HG03108 (cell line): ENCODE measurements around the gene ERGIC1.
A peak's percentile ranks its signal among the peaks of the same experiment; 100 is the strongest.

Source experiments
- ATAC-seq: cut with Tn5 transposase; IDR thresholded peaks from one replicate; pipeline ENCODE4 v1.9.1; 2021; ENCODE audit warnings: moderate library complexity; ENCODE audit not compliant: unreplicated experiment

Gene ERGIC1

GRCh38 chr5:172898843-172899369 is 64.9 kb downstream of the ERGIC1 start:
- ATAC-seq: no peak

GRCh38 chr5:172899436-172899835 is 65.4 kb downstream of the ERGIC1 start:
- no peak for ATAC-seq

- no peak for ATAC-seq
Measured at GRCh38 chr5:172901012-172901780, 67.1 kb downstream of the ERGIC1 start.

DNA sequence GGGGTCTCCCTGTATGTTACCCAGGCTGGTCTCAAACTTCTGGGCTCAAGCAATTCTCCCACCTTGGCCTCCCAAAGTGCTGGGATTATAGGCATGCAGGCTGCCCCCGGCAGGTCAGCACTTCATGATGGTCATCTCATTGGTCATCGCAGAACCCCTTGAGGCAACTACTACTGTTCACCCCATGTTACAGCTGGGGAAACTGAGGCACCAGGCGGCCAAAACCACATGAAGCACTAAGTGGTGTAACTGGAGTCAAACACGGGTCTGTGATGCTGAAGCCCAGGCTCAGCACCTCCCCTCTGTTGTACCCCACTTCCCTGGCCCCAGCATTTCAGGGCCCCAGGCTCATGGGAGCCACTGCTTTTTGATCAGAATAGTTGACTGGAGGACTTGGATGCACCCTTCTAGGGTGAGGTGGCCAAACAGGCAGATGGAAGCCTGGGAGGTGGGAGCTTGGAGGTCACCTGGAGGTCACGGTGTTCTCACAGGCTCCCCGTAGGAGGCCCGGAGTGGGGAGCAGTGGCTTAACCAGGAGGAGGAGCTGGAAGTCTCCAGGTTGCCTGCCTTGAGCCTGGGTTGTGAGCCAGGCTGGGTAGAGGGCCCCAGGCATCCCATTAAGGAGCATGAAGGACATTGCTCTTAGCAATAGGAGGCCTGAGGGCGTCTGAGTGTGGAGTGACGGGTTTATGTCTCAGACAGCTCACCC is 67.9 kb downstream of the ERGIC1 start:
- ATAC-seq: no peak

DNA sequence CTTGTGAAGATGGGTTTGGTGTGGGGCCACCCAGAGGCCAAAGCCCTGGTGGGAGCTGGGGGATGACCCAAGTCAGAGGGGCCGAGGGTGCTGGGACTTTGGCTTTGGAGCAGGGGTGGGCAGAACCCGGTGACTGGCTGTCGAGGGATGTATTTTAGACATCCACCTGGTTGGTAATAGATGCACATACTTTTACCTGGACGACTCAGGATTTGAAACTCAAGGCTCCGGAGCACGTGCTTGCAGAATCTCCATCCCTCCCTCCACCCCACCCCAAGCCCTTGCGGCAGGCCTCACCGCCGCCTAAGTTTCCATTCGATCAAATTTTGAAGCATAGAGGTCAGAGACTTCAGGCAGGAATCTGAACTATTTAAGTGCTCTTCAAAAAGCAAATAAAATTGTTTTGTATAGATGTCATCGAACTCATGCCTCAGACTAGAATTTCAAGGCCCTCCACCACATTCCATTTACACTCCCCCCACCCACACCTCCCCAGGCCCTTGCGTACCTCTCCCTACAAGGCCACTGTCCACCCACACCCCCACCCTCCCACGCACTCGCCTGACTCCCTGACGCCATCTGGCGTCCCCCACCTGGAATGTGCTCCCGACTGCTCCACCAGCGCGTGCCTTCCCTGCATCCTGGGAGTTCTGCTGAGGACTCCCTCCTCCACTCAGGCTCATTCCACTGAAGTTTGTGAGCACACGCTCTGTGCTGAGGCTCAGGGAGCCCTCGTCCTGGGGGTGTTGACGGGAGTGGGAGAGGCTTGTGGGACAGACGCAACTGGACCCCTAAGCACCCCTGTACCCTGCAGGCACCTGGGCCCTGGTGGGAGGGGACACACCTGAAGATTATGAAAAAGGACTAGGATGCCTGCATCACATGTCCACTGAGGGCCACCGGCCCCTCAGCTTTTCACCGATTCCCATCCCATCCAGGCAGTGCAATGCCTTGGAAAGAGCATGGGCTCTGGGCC is 68.7 kb downstream of the ERGIC1 start:
- no peak for ATAC-seq

GRCh38 chr5:172903790-172904189 is 69.7 kb downstream of the ERGIC1 start:
- no peak for ATAC-seq

DNA sequence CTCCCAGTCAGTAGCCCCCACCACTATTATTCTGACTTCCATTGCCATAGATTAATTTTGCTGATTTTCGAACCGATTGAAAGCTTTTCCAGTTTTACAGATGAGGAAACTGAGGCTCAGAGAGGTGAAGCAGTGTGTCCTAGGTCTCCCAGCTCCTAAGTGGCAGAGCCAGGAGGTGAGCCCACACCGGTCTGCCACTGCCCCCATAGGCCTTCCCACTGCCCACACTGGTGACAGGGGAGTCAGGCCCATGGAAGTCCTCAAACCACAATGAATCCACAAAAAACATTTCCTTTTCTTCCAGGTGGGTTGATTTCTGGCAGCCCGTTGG is 70.2 kb downstream of the ERGIC1 start:
- no peak for ATAC-seq

DNA sequence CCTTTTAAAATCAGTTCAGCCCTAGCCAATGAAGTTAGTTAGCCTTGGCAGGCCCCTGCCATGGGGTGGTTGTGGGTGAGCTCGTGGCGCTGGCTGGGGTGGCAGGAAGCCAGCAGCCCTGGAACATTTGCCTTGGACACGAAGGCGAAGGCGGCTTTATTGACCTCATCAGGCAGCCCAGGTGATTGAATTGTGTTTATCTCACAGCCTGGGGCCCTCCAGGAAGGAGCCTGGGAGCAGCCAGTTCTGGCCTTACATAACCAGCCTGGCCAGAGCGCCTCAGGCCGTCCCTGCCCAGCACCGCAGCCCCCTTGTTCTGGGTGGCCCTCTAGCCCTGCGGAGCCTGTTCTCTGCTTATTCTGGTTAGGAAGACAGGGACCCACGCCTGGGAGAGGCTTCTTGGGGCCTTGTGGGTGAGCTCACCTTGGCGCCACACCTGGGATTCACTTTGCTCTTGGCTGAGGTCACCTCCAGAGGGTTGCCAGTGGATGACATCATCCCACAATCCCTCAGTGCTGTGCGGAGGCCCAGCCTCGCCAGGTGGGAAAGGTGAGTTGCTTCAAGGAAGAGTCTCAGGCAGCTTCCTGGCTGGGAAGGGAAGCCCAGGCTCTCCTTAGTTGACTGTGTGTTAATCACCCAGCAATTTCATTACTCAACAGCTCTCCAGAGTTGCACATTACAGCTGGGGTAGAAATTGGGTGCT is 70.7 kb downstream of the ERGIC1 start:
- no peak for ATAC-seq

DNA sequence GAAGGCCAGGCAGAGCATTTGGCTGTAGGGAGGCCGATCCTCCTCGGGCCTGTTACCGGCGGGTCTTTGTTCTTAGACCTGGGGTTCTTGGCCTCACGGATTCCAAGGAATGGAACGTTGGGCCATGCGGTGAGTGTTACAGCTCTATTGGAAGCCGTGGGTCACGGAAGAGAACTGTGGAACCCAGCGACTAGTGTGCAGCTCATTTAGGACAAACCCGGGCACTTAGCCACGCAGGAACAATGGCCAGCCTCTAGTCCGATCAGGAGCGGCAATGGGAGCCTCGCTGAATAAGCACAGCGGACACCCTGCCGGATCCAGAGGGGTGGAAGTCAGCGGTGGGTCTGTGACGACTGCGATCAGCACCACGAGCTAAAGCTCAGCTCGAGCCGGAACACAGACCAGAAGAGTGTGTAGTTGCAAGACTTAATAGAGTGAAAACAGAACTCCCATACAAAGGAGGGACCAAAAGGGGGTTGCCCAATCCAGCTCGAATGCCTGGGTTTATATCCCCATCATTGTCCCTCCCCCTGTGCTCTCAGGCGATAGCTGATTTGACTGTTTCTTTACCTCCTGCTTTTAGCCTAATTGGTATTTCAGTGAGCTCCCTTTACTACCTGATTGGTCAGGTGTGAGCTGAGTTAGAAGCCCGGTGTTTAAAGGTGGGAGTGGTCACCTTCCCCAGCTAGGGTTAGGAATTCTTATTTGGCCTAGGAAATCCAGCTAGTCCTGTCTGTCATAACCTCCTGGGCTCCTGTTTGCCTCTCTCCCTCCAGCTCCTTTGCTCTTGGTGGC is 71.5 kb downstream of the ERGIC1 start:
- no peak for ATAC-seq

GRCh38 chr5:172906436-172906835 is 72.4 kb downstream of the ERGIC1 start:
- peak; percentile 39 for ATAC-seq

GRCh38 chr5:172906888-172907287 is 72.8 kb downstream of the ERGIC1 start:
- ATAC-seq: no peak

DNA sequence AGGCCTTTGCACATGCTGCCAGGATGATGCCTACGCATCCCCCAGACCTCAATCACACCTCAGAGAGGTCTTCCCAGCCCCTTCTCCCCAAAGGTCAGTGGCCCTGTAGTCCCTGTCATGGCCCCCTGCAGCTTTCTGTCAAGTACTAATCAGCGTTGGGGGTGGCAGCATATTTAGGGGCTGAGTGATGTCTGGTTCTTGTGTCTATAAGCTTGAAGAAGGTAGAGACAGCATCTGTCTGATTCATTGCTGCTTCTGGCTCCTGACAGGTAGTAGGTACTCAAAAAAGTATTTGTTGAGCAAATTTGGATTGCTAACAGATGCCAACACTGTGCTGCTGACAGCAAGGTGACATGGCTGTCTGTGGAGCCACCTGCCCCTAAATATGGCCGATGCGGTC is 73.6 kb downstream of the ERGIC1 start:
- no peak for ATAC-seq

DNA sequence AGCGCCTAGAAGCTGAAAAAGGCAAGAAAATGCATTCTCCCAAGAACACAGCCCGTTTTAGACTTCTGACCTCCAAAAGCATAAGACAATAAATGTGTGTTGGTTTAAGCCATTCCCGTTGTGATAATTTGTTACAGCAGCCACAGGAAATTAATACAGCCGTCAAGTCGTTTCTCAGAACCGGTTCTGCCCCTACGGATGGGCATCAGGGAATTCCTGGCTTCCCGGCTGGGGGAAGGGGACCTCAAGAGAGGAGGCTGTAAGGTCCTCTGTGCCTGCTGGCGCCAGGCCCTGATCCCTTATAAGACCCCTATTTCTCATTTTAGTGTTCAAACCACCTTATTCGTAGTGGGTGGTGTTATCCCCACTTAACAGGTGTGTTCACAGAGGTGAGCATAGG is 74.6 kb downstream of the ERGIC1 start:
- no peak for ATAC-seq

DNA sequence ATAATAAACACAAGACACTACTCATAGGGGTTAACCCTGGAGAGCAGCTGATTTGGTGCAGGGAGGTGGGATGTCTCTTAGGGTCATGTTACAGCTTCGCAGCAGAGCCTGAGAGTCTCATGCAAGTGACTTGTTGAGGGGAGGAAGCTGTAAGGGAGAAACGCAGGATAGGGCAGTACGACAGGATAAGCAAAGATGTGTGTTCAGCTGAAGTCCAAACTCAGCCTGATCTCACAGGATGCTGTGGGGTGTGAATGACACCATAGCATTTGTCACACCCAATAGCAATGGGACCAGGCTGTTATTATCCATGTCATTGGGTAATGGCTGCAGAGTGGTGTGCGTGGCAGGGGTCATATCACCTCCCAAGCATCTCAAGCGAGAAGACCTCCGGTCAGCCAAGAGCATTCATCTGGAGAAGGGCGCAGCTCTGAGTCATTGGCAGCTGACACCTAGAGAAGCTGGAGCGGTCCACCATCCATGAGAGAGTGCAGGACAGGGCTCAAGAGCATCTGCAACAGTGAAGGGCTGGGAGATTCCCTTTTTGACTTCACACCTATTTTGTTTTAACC is 76.0 kb downstream of the ERGIC1 start:
- no peak for ATAC-seq

- ATAC-seq: peak; percentile 51
Measured at GRCh38 chr5:172910828-172911627, 77.0 kb downstream of the ERGIC1 start.

DNA sequence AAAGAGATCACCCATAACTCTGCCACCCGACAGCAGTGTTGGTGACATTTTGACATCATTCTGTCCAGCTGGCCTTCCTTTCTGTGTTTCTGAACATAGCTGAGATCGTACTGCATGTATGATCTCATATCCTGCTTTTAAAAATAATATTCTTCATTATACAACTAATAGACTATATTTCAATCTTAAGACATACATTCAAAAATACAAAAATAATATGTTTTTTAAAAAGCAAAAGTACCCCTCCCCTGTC is 77.5 kb downstream of the ERGIC1 start:
- no peak for ATAC-seq

DNA sequence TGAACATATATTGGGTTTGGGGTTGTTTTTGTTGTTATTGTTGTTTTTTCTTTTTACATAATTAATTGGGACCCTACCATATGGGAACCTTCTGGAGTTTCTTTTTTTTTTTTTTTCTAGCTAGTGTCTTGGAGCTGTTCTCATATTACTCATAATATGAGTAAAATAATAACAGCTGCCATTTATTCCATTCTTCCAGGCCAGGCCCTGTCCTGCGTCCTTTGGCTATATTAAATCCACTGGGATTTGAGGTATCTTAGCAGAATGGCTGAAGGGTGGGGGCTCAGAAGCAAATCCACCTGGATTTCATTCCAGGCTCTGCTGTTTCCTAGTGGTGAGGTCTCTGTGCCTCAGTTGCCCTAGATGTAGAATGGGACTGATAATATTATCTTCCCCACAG is 77.9 kb downstream of the ERGIC1 start:
- no peak for ATAC-seq

DNA sequence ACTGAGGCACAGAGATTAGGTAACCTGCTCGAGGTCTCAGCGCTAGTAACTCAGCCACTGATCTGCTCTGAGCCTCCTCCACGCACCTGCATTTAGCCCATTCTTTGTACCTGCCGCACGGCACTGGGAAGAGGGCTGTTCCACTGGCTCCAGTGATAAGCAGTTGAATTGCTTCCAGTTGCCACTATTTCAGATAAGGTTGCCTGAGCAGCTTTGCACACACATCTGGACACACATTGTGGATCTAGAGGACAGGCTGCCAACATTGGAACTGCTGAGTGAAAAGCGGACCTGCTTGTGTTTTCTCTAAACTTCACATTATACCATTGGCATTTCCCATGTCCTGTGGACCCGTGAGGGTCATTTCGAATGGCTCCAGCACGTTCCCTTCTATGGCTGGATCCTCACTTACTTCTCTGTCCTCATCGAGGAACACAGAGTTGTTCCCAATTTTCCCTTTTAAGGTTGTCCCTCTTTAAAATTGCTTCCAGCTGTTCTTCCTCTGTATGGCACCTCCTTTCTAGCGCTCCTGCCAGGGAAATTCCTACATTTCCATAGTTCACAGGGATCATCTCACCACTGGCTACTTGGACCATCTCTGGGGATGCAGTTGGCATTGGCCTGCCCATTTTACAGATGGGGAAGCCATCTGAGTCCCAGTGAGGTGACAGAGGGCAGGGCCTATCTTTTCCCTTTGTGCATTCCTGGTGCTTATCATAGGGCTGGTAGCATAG is 79.2 kb downstream of the ERGIC1 start:
- no peak for ATAC-seq
